Effector CD8-positive, alpha-beta T cell (primary cell): Measurements from ENCODE around the gene TMEM107.
"Not testable (repeated sequence)": the region's sequence is repeated elsewhere in the genome, so short reads cannot be mapped to it uniquely, and the experiment has no call there.

Experiments used
- DNase-seq: peaks from one replicate; lab custom pipeline; 2025; lab: John Stamatoyannopoulos, UW
- total RNA-seq, 4 experiments: gene quantifications; one replicate each; lab custom pipeline; 2026; lab: John Stamatoyannopoulos, UW

Gene TMEM107
- 11.4 to 23.9 (median 17.3) reads per million in 4 experiments for total RNA-seq

DNA sequence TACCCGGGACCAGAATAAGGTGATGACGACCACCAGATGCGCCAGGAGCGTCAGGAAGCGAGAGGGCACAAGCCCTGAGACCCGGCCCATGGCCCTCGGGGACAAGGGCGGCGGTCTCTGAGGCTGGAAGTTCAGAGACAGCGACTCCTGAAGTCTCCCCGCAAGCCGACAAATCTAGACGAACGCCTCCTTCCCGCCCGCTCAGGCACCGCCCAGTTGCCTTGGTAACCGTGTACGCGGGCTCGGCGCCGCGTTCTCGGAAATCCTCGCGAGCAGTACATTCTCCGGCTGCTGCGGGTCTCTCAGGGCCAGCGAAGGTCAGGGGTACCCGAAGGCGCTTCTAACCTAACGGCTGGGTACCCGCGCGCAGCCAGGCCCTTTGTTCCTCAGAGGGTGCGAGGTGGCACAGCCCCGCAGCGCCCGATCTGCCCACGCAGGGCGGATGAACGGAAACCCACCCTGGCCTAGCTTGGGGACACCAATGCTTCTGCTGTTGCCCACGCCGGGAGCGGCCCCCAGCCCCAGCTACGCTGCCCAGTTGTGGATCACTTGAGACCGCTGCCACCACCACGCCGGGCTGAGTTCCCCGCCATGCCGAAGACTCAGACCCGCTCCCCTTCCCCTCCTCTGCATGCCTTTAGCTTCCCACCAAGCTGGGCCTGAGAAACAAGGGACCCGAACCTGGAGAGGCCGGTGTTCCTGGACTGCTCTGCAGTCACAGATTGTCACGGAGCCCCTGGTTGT is at the start of gene TMEM107:
TMEM107 (minus strand) TSS at position 184 of the 744 bp plus-strand sequence; CDS start at position 90, 94 bp downstream.
- DNase-seq, result peak; percentile 79

GRCh38 chr17:8224891-8225812 is 49.0 kb upstream of the TMEM107 start:
- no peak for DNase-seq

GRCh38 chr17:8223356-8224126 is 47.4 kb upstream of the TMEM107 start:
- DNase-seq, result peak; percentile 34

- peak; percentile 91 for DNase-seq
Measured at GRCh38 chr17:8222630-8223355, 46.6 kb upstream of the TMEM107 start.

DNA sequence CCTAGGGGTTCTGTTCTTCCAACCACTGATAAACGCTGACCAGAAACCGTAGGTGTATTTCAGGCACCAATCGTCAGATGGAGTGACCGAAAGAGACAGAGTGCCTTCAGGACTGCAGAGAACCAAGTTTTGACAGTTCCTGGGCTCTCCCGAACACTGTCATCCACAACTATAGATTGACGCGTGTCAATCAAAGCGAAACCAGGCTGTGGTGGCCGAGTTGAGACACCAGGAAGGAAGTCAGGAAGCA is 46.1 kb upstream of the TMEM107 start:
- DNase-seq, result no peak

DNA sequence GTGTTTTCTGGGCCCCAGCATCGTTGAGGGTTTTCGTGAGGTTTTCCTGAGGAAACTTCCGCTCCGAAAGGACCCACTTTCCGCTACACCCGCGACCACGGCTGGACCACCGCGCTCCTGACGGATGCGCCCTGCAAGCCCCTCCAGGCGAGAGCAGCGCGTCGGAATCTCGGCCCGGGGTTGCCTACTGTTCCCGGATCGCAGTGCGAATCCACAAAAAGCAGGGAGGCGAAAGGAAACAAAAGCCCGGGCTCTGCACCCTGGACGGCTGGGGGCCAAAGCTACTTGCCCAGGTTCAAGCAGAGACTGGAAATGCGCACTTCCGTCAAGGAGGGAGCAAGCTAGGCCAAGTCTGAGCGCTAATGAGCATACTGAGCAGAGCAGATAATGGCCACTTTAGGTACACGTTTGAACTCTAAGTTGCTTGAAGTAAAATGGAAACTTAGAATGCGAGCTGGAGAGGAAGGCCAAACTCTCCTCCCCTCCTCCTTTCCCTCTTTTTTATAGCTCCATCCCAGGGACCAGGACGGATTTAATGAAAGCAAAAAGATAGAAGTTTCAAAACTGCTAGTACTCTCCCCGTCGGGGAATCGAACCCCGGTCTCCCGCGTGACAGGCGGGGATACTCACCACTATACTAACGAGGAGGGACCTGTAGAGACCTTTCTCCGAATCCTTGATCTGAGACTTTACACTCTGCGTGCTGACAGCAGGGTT is 45.6 kb upstream of the TMEM107 start:
- DNase-seq, result peak; percentile 86

DNA sequence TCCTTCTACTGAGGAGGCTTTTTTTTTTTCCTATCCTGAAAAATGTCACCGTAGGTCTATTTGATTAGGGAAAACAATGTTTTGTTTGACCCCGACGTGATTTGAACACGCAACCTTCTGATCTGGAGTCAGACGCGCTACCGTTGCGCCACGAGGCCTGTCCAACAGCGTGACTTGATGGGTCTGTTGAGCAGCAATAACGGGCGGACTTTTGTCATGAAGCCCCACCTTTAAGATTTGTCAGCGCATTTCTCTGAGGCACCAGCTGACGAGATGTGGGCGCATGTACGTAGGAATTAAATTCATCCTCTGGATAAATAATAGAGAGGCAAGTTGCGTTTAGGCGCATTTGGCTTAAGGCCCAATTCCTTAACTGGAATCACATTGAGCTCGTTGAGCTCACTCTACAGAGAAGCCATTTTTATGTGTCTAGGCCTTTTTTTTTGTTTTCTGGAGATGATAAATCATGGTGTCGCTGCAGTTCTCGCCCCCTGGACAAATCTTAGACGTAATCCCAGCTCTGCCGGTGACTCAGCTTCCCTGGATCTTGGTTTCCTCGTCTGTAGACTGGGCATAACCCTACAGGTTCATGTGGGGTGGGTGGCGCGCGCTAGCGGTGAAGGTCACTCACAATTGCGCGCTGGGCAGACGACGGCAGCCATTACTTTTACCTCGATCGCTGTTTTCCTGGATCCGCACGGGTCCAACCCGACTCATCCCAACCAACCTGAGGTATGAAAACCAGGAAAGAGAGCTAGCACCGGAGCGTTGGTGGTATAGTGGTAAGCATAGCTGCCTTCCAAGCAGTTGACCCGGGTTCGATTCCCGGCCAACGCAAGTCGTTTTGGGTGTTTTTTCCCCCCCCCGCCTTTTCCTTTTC is 44.8 kb upstream of the TMEM107 start:
- peak; percentile 81 for DNase-seq

- DNase-seq, result not testable (repeated sequence)
Measured at GRCh38 chr17:8214000-8214399, 37.8 kb upstream of the TMEM107 start.

DNA sequence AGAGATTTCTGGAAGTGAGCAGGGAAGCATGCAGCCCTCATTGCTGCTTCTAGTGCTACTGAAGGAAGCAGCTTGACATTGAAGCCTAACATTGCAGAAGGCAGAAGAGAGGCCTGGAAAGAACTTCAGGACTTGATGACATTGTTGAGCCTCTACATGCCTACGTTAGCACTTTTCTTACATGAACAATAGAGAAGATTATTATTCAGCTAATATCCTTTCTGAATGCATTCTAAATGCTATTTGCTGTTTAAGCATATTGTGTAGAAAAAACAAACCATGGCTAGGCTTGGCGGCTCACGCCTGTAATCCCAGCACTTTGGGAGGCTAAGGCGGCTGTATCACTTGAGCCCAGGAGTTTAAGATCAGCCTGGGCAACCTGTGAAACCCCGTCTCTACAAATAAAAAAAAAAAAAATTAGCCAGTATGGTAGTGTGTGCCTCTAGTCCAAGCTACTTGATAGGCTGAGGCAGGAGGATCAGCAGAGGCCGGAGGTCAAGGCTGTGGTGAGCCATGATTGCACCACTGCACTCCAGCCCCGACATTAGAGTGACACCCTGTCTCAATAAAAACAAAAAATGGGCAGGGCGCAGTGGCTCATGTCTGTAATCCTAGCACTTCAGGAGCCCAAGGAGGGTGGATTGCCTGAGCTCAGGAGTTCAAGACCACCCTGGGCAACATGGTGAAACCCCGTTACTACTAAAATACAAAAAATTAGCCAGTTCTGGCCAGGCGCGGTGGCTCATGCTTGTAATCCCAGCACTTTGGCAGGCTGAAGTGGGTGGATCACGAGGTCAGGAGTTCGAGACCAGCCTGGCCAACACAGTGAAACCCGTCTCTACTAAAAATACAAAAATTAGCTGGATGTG is 36.4 kb upstream of the TMEM107 start:
- no peak for DNase-seq

- DNase-seq, result no peak
Measured at GRCh38 chr17:8210761-8211458, 34.7 kb upstream of the TMEM107 start.

DNA sequence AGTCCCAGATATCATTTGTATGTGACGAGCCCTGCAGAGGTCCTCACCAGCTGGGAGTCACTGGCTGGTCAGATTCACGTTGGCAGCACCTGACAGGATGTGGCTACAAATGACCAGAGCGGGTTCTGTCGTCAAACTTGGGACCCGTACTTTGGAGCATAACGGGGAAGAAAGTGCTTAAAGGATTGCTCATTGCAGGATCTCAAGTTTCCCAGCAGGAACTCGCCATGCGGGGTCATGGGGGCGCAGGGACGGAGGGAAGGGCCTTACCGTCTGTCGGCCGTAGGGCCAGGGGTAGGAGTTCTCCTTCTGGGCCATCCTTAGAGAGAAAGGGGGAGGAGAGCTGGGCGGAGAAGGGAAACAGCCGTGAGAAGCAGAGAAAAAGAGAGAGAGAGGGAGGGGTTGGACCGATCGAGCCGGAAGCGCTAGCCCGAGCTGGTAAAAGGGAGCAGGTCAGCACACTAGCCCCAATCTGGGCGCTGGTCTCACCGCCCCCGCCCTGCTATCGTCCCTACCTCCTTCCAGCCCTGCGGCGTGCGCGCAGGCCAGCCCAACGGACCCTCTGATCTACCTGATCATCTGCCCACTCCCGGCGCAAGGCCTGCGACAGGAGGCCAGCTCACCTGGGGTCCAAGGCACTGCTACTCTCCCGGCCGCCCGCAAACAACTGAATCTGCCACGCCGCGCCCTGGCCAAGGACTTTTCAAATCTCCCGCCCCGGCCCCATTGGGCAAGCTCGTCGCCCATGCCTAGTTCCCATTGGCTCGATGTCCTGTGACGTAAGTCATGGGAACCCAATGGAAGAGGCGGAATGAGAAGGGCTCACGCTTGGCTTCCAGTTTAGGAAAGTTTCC is 34.0 kb upstream of the TMEM107 start, which contains the start of gene AURKB:
AURKB (minus strand) TSS at position 669 of the 854 bp plus-strand sequence; CDS start at position 318, 351 bp downstream.
- DNase-seq, result peak; percentile 91

GRCh38 chr17:8206536-8206935 is 30.4 kb upstream of the TMEM107 start:
- DNase-seq, result no peak

DNA sequence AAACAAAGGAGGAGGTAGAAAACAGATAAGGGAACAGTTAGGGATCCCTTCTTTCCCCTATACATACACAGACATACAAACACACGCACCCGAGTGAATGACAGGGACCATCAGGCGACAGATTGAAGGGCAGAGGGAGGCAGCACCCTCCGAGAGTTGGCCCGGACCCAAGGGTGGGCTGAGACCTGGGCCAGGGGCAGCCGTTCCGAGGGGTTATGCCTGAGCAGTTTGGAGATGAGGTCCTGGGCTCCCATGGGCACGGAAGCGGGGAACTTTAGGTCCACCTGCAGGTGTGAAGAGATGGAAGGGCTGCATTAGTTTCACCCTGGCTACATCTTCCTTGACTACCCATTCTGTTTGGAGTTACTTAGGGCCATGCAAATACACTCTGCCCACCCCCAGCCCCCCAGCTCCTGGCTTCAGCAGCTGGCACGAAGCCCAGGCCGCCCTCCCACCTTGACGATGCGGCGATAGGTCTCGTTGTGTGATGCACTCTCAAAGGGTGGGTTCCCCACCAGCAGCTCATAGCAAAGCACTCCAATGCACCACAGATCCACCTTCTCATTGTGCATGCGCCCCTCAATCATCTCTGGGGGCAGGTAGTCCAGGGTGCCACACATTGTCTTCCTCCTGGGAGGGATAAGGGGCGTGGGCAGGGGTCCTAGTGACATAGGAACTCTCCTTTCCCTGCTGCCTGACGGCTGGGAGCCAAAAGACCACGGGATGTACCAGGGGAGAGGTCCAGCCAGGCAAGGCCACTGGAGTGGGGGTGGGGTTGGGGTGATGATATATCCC is 28.8 kb upstream of the TMEM107 start:
- no peak for DNase-seq

DNA sequence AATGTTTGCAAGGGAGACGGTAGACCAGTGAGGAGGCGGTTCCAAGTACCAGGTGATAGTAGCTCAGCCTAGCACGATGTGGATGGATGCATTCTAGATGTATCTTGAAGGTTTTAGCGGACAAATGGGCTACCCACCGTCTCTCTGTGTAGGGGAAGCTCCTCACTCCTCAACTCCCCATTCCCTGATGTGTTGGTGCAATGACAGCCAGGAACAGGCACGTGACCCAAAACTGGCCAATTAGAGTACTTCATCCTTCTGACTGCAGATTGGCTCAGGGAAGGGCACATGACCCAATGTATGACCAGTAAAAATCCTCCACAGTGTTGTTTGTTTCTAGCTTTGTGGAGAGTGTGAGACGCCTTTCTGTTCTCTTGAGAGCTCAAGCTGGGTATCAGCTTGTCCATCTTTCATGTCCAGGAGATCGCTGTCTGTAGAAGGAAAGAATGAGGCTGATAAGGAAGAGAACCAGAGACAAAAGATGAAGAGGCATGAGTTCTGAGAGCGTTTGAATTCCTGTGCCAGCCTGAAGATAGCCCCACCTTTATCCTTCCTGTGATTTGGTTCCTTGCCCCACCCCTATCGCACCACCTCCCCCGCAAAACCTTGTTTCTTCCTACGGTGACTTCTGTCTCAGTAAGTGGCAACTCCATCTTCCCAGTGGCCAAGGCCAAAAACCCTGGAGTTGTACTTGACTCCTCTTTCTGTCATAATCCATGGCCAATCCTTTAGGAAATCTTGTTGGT is 16.1 kb upstream of the TMEM107 start:
- DNase-seq, result peak; percentile 12

DNA sequence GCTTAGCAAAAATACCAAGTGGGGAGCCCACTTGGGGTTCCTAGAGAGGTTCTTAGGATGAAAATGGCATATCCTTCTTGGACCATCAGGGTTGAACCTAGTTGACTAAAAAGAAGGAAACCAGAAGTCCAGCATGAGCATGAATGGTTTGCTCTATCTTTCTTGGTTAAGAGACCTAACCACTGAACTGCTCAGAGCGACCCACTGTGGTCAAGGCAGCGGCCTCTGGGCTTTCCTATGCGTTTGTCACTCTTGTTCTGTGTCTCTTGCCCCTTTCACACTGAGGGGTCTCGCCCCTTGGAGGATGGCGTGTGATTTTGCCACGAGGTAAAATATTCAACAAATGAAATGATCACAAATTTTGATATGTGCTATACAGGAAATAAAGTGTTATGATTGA is 14.3 kb upstream of the TMEM107 start:
- DNase-seq, result no peak
